WTC11 (cell line): ENCODE results near the gene JAKMIP1. TPM values are rescaled to one million over a fixed set of nuclear protein-coding genes. Genes with fewer than 3 reads are reported as not detected.

Experiments used
- ATAC-seq: fragments of 200-7000 bp; cut with Tn5 transposase; 2 replicates; pipeline ENCODE4 v1.10.0; 2021; ENCODE audit warnings: mild to moderate bottlenecking, moderate library complexity
- CTCF ChIA-PET: fragments of 300-600 bp; sonication (Branson Sonifier 250); formaldehyde crosslinking; loops from one replicate; lab custom pipeline; 2021; ENCODE audit warnings: antibody characterized with exemption; lab: Charles Lee
- POLR2A ChIA-PET: fragments of 350-600 bp; sonication (Branson Sonifier 250); formaldehyde crosslinking; loops from one replicate; lab custom pipeline; 2021; ENCODE audit warnings: antibody characterized with exemption; lab: Charles Lee
- DNase-seq: peaks from one replicate; pipeline ENCODE4 v3.0.0; 2021; ENCODE audit warnings: low spot score
- H3K27ac Mint-ChIP-seq: 2 replicates; pipeline ENCODE4 v1.8.0; 2021; ENCODE audit warnings: mixed read lengths
- H3K27me3 Mint-ChIP-seq: 2 replicates; pipeline ENCODE4 v1.8.0; 2021; ENCODE audit warnings: low read depth, mild to moderate bottlenecking, moderate library complexity, mixed read lengths
- H3K36me3 Mint-ChIP-seq: 2 replicates; pipeline ENCODE4 v1.8.0; 2021; ENCODE audit warnings: mixed read lengths
- H3K4me1 Mint-ChIP-seq: 2 replicates; pipeline ENCODE4 v1.8.0; 2022; ENCODE audit warnings: mixed read lengths
- H3K4me3 Mint-ChIP-seq: 2 replicates; pipeline ENCODE4 v1.8.0; 2021; ENCODE audit warnings: mild to moderate bottlenecking, moderate library complexity, mixed read lengths
- H3K9me3 Mint-ChIP-seq: 2 replicates; pipeline ENCODE4 v1.8.0; 2021; ENCODE audit warnings: mixed read lengths
- EMX1 ChIP-seq: fragments of 250-450 bp; sonication (Bioruptor Pico); IDR thresholded peaks from 2 replicates; pipeline ENCODE4 v1.8.0; 2021; ENCODE audit warnings: mild to moderate bottlenecking
- ESRRA ChIP-seq: sonication (generic); formaldehyde crosslinking; IDR thresholded peaks from 2 replicates; pipeline ENCODE4 v1.8.1; 2022; ENCODE audit warnings: mild to moderate bottlenecking, missing genetic modification reagents, borderline replicate concordance
- FOXP1 ChIP-seq: sonication (generic); formaldehyde crosslinking; IDR thresholded peaks from 2 replicates; pipeline ENCODE4 v1.8.0; 2022; ENCODE audit warnings: missing genetic modification reagents, mild to moderate bottlenecking, moderate library complexity, borderline replicate concordance
- GRHL2 ChIP-seq: fragments of 250-450 bp; sonication (Bioruptor Pico); IDR thresholded peaks from 2 replicates; pipeline ENCODE4 v1.8.0; 2022; ENCODE audit warnings: mild to moderate bottlenecking, moderate library complexity; ENCODE audit not compliant: insufficient replicate concordance, severe bottlenecking
- JUN ChIP-seq: sonication (generic); formaldehyde crosslinking; IDR thresholded peaks from 2 replicates; pipeline ENCODE4 v1.8.0; 2023; ENCODE audit warnings: mild to moderate bottlenecking, missing genetic modification reagents
- NFYB ChIP-seq: sonication (generic); formaldehyde crosslinking; conservative IDR thresholded peaks from 2 replicates; pipeline ENCODE4 v1.8.0; 2022; ENCODE audit warnings: low read depth, missing genetic modification reagents
- NR1H2 ChIP-seq: sonication (generic); formaldehyde crosslinking; IDR thresholded peaks from 2 replicates; pipeline ENCODE4 v1.9.0; 2021; ENCODE audit warnings: mild to moderate bottlenecking, moderate library complexity, missing genetic modification reagents
- NR2C2 ChIP-seq: sonication (generic); formaldehyde crosslinking; IDR thresholded peaks from 2 replicates; pipeline ENCODE4 v1.8.0; 2022; ENCODE audit warnings: mild to moderate bottlenecking, missing genetic modification reagents
- NR3C1 ChIP-seq: sonication (generic); formaldehyde crosslinking; conservative IDR thresholded peaks from 2 replicates; pipeline ENCODE4 v1.8.1; 2023; ENCODE audit warnings: low read depth, mild to moderate bottlenecking, missing genetic modification reagents
- RELA ChIP-seq: sonication (generic); formaldehyde crosslinking; IDR thresholded peaks from 2 replicates; pipeline ENCODE4 v1.8.1; 2022; ENCODE audit warnings: missing genetic modification reagents, mild to moderate bottlenecking, borderline replicate concordance
- SMAD3 ChIP-seq: sonication (generic); formaldehyde crosslinking; IDR thresholded peaks from 2 replicates; pipeline ENCODE4 v1.8.0; 2022; ENCODE audit warnings: missing genetic modification reagents, mild to moderate bottlenecking, borderline replicate concordance
- SMAD4 ChIP-seq: sonication (generic); formaldehyde crosslinking; IDR thresholded peaks from 2 replicates; pipeline ENCODE4 v1.8.0; 2022; ENCODE audit warnings: mild to moderate bottlenecking, missing genetic modification reagents
- TEAD4 ChIP-seq: sonication (generic); formaldehyde crosslinking; IDR thresholded peaks from 2 replicates; pipeline ENCODE4 v1.8.0; 2022; ENCODE audit warnings: mild to moderate bottlenecking, missing genetic modification reagents
- TP53 ChIP-seq: sonication (generic); formaldehyde crosslinking; IDR thresholded peaks from 2 replicates; pipeline ENCODE4 v1.8.1; 2023; ENCODE audit warnings: mild to moderate bottlenecking, missing genetic modification reagents
- ZBTB21 ChIP-seq: sonication (generic); formaldehyde crosslinking; IDR thresholded peaks from 2 replicates; pipeline ENCODE4 v1.8.1; 2023; ENCODE audit warnings: mild to moderate bottlenecking, missing genetic modification reagents, borderline replicate concordance
- ZNF232 ChIP-seq: sonication (generic); formaldehyde crosslinking; IDR thresholded peaks from 2 replicates; pipeline ENCODE4 v1.8.0; 2022; ENCODE audit warnings: mild to moderate bottlenecking, missing genetic modification reagents
- ZNF263 ChIP-seq: sonication (generic); formaldehyde crosslinking; IDR thresholded peaks from 2 replicates; pipeline ENCODE4 v1.8.1; 2022; ENCODE audit warnings: low read depth, mild to moderate bottlenecking, moderate library complexity, missing genetic modification reagents
- ZNF416 ChIP-seq: fragments of 250-450 bp; sonication (Bioruptor Pico); IDR thresholded peaks from 2 replicates; pipeline ENCODE4 v1.9.0; 2021; ENCODE audit warnings: mild to moderate bottlenecking, inconsistent platforms
- total RNA-seq: library from RNA; stranded (reverse); gene quantifications from 3 replicates; pipeline ENCODE4 v1.2.3, GENCODE V29; 2021
- TF ChIP-seq, protein P1 (sequence below): sonication (generic); formaldehyde crosslinking; IDR thresholded peaks from 2 replicates; pipeline ENCODE4 v1.8.1; 2022; ENCODE audit warnings: missing genetic modification reagents, borderline replicate concordance
- TF ChIP-seq, protein P2 (sequence below): sonication (generic); formaldehyde crosslinking; IDR thresholded peaks from 2 replicates; pipeline ENCODE4 v1.8.0; 2023; ENCODE audit warnings: missing genetic modification reagents
- TF ChIP-seq, protein P3 (sequence below): sonication (generic); formaldehyde crosslinking; IDR thresholded peaks from 2 replicates; pipeline ENCODE4 v1.8.0; 2022; ENCODE audit warnings: mild to moderate bottlenecking, missing genetic modification reagents
- TF ChIP-seq, protein P4 (sequence below): sonication (generic); formaldehyde crosslinking; IDR thresholded peaks from 2 replicates; pipeline ENCODE4 v1.8.1; 2023; ENCODE audit warnings: mild to moderate bottlenecking, missing genetic modification reagents
- TF ChIP-seq, protein P5 (sequence below): sonication (generic); formaldehyde crosslinking; IDR thresholded peaks from 2 replicates; pipeline ENCODE4 v1.8.1; 2022; ENCODE audit warnings: mild to moderate bottlenecking, missing genetic modification reagents, moderate library complexity, borderline replicate concordance

Gene JAKMIP1
- total RNA-seq, 1 experiment from 2014 or later = 4.0 TPM

DNA sequence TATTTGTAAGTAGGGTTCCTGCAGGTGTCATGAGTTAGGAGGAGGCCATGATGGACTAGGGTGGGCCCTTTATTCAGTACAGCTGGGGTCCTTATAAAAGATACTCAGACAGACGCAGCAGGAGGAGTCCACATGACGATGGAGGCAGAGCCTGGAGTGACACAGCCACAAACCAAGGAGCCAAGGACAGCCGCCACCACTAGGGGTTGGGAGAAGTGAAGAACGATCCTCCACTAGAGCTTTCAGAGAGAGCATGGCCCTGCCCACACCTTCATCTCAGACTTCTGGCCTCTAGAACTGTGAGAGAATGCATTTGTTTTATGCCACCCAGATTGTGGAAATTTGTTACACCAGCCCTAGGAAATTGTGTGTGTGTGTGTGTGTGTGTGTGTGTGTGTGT is 31.1 kb downstream of the JAKMIP1 start (continued):
- no peak for TF ChIP-seq NR1H2 (CRISPR knock-in tag)
- TF ChIP-seq SMAD4 (CRISPR knock-in tag) = no peak
- TF ChIP-seq ZNF416 (CRISPR knock-in tag) = no peak
- TF ChIP-seq, protein P1, sequence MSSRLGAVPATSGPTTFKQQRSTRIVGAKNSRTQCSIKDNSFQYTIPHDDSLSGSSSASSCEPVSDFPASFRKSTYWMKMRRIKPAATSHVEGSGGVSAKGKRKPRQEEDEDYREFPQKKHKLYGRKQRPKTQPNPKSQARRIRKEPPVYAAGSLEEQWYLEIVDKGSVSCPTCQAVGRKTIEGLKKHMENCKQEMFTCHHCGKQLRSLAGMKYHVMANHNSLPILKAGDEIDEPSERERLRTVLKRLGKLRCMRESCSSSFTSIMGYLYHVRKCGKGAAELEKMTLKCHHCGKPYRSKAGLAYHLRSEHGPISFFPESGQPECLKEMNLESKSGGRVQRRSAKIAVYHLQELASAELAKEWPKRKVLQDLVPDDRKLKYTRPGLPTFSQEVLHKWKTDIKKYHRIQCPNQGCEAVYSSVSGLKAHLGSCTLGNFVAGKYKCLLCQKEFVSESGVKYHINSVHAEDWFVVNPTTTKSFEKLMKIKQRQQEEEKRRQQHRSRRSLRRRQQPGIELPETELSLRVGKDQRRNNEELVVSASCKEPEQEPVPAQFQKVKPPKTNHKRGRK (CRISPR knock-in tag) = no peak
- TF ChIP-seq, protein P2, sequence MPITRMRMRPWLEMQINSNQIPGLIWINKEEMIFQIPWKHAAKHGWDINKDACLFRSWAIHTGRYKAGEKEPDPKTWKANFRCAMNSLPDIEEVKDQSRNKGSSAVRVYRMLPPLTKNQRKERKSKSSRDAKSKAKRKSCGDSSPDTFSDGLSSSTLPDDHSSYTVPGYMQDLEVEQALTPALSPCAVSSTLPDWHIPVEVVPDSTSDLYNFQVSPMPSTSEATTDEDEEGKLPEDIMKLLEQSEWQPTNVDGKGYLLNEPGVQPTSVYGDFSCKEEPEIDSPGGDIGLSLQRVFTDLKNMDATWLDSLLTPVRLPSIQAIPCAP = no peak
- no peak for TF ChIP-seq TP53
- TF ChIP-seq, protein P3, sequence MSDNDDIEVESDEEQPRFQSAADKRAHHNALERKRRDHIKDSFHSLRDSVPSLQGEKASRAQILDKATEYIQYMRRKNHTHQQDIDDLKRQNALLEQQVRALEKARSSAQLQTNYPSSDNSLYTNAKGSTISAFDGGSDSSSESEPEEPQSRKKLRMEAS (CRISPR knock-in tag) = no peak
- TF ChIP-seq, protein P4, sequence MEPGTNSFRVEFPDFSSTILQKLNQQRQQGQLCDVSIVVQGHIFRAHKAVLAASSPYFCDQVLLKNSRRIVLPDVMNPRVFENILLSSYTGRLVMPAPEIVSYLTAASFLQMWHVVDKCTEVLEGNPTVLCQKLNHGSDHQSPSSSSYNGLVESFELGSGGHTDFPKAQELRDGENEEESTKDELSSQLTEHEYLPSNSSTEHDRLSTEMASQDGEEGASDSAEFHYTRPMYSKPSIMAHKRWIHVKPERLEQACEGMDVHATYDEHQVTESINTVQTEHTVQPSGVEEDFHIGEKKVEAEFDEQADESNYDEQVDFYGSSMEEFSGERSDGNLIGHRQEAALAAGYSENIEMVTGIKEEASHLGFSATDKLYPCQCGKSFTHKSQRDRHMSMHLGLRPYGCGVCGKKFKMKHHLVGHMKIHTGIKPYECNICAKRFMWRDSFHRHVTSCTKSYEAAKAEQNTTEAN = no peak

DNA sequence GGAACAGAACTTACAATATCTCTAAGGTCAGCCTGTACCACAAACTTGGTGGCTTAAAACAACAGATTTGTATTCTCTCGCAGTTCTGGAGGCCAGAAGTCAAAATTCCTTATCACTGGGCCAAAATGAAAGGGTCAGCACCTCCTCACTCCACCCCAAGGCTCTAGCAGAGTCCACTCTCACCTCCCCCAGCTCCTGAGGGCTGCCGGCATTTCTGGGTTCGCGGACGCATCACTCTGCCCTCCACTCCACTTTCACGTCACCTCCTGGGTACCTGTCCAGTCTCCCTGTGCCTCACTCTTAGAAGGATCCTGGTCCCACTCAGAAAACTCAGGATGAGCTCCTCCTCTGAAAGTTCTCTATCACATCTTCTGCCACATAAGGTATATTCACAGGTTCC is 34.6 kb downstream of the JAKMIP1 start:
- no peak for TF ChIP-seq ZNF232 (CRISPR knock-in tag)
- DNase-seq (no peak), ATAC-seq (no peak)
- POLR2A ChIA-PET = no interaction called here
- Mint-ChIP-seq H3K36me3 (peaks cover 23% of the 10 kb centered on the region), H3K4me1 (0 out of 2 replicates have a peak, but pooled peaks cover 6% of the 10 kb centered on the region), H3K27me3 (peaks cover 5% of the 10 kb centered on the region), H3K4me3 (no peak overlapping the region), H3K27ac (no peak overlapping the region), H3K9me3 (peaks cover 22% of the 10 kb centered on the region)
- CTCF ChIA-PET = interaction anchor here (1.2 kb wide), 1 partner anchor 33 kb away, joined by 3 read pairs; no protein-coding TSS in a partner anchor

DNA sequence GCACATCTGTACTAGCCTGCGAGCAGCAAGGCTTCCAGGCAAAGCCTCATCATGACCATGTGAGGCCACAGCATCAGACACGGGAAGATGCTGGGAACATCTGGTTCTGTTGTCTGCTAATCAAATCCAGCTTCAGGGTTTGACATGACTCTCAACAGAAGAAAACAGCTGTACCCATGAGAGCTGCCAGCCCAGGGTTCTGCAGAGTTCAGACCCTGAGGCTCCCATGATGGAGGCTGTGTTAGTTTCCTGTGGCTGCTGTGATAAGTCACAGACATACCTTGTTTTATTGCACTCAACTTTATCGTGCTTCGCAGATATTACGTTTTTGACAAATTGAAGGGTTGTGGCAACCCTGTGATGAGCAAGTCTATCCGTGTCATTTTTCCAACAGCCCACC is 37.5 kb downstream of the JAKMIP1 start:
- no peak overlapping the region for H3K4me3 Mint-ChIP-seq
- H3K27me3 Mint-ChIP-seq = peaks cover 5% of the 10 kb centered on the region
- no peak for TF ChIP-seq FOXP1 (CRISPR knock-in tag)
- TF ChIP-seq ZNF232 (CRISPR knock-in tag) = no peak
- TF ChIP-seq JUN (CRISPR knock-in tag) = no peak
- TF ChIP-seq, protein P4 = no peak
- TF ChIP-seq, protein P5, sequence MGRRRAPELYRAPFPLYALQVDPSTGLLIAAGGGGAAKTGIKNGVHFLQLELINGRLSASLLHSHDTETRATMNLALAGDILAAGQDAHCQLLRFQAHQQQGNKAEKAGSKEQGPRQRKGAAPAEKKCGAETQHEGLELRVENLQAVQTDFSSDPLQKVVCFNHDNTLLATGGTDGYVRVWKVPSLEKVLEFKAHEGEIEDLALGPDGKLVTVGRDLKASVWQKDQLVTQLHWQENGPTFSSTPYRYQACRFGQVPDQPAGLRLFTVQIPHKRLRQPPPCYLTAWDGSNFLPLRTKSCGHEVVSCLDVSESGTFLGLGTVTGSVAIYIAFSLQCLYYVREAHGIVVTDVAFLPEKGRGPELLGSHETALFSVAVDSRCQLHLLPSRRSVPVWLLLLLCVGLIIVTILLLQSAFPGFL (CRISPR knock-in tag) = no peak
- no peak for TF ChIP-seq GRHL2 (CRISPR knock-in tag)
- no peak for TF ChIP-seq TEAD4
- TF ChIP-seq NFYB (CRISPR knock-in tag) = no peak
- no peak for TF ChIP-seq NR2C2
- TF ChIP-seq ZBTB21 (CRISPR knock-in tag) = no peak
- no peak for TF ChIP-seq SMAD4 (CRISPR knock-in tag)
- no peak for TF ChIP-seq ZNF263 (CRISPR knock-in tag)
- TF ChIP-seq RELA (CRISPR knock-in tag) = no peak
- TF ChIP-seq NR3C1 = no peak
- TF ChIP-seq ESRRA (CRISPR knock-in tag) = no peak
- no peak for TF ChIP-seq SMAD3 (CRISPR knock-in tag)
- no peak for TF ChIP-seq NR1H2 (CRISPR knock-in tag)
- no peak for TF ChIP-seq EMX1 (CRISPR knock-in tag)
- TF ChIP-seq, protein P3 (CRISPR knock-in tag) = no peak
- H3K9me3 Mint-ChIP-seq = peaks cover 21% of the 10 kb centered on the region
- DNase-seq = no peak
- ChIA-PET CTCF (no interaction called here), POLR2A (no interaction called here)
- ATAC-seq = no peak
- H3K4me1 Mint-ChIP-seq = 0 out of 2 replicates have a peak, but pooled peaks cover 6% of the 10 kb centered on the region
- H3K27ac Mint-ChIP-seq = no peak overlapping the region
- H3K36me3 Mint-ChIP-seq = peaks cover 23% of the 10 kb centered on the region
